ENCODE results near the gene SPA17. TPM values are rescaled to one million over a fixed set of nuclear protein-coding genes. Genes with fewer than 3 reads are reported as not detected.

SPA17 gene
- total and polyA plus RNA-seq, 9 of the 15 experiments (the other 6 are each of a cell fraction or from before 2014, with no cell fraction given) = 6.0 to 19.5 (median 12.6) TPM

- intact Hi-C loops (cut with micrococcal nuclease) = no loop called here
- POLR2A ChIA-PET = no interaction called here
Measured at GRCh38 chr11:124745270-124745834, 71.6 kb downstream of the SPA17 start.

More at GRCh38 chr11:124745270-124745834, 71.6 kb downstream of the SPA17 start:
- ATAC-seq (no peak), FAIRE-seq (no peak), DNase-seq (ENCODE audit: extremely low read depth in 1 of 4, low spot score in 3 of 4) (no peak)
- TF ChIP-seq ZNF408 (CRISPR knock-in tag; IDR thresholded peaks at IDR 0.05; ENCODE audit: low read depth) = no peak
- TF ChIP-seq FIP1L1 (IDR thresholded peaks at IDR 0.05; ENCODE audit: low read depth, low read length, poor library complexity, severe bottlenecking) = no peak
- no peak for TF ChIP-seq AFF1 (IDR thresholded peaks at IDR 0.05; ENCODE audit: low read depth in 1 of 2, partially characterized antibody in 2 of 2)
- TF ChIP-seq PCBP1 (IDR thresholded peaks at IDR 0.05; ENCODE audit: low read depth, low read length, poor library complexity, severe bottlenecking) = peak; percentile 22
- Histone ChIP-seq H3K36me3 (ENCODE audit: control insufficient read depth, insufficient read depth, low read length) (no peaks in the 10 kb centered on the region), H2AFZ (ENCODE audit: low read depth, low read length) (no peak overlapping the region), H3K27ac (ENCODE audit: extremely low read depth, low read depth, low read length) (no peak overlapping the region), H3K9me3 (replicated peaks; ENCODE audit: control insufficient read depth, insufficient read depth, low read depth, low read length) (no peaks in the 10 kb centered on the region), H4K20me1 (replicated peaks; ENCODE audit: control insufficient read depth, insufficient read depth, low read length) (0 out of 2 replicates have a peak, but pooled peaks cover 9% of the 10 kb centered on the region), H3K27me3 (ENCODE audit: control insufficient read depth in 2 of 2, insufficient read depth in 2 of 2, low read length in 2 of 2) (peaks cover 15 to 40% of the 10 kb centered on the region in 2 experiments; a peak in 4 of 5 replicates), H3K9ac (ENCODE audit: insufficient read depth in 1 of 2, low read depth in 2 of 2, low read length in 2 of 2) (no peak overlapping the region), H3K4me2 (ENCODE audit: insufficient read depth, low read length) (no peak overlapping the region), H3K9me1 (ENCODE audit: control insufficient read depth, insufficient read depth, low read length) (no peaks in the 10 kb centered on the region), H3K79me2 (ENCODE audit: control insufficient read depth, insufficient read depth, low read length) (no peaks in the 10 kb centered on the region), H3K4me3 (no peak overlapping the region), H3K4me1 (replicated peaks in 1 of 2; ENCODE audit: control insufficient read depth in 2 of 2, insufficient read depth in 2 of 2, low read length in 2 of 2) (peaks cover 13 to 14% of the 10 kb centered on the region in 2 experiments; a peak in 4 of 5 replicates)
- BruUV-seq (replicated peaks) = no TSS peak
- in situ Hi-C loops (cut with MboI) = no loop called here
- 56% methylated on average over 43 of the region's 44 CpGs for WGBS (ENCODE audit: insufficient coverage, low coverage, missing lambda C conversion rate)
- CTCF ChIA-PET (ENCODE audit: low intra/inter-chr PET ratio) = no interaction called here

Data from K562 (cell line).